HepG2 (cell line): Measurements from ENCODE around the gene FBLL1. TPM values are rescaled to one million over a fixed set of nuclear protein-coding genes. Genes with fewer than 3 reads are reported as not detected.

Experiments
- CCDC6 ChIP-seq: sonication (generic); formaldehyde crosslinking; IDR thresholded peaks from 2 replicates; pipeline ENCODE4 v1.8.1; 2022; ENCODE audit warnings: mild to moderate bottlenecking, missing genetic modification reagents, moderate library complexity
- GABPB1 ChIP-seq: IDR thresholded peaks from 2 replicates; pipeline ENCODE4 v1.6.1; 2016; ENCODE audit warnings: mild to moderate bottlenecking, missing genetic modification reagents, moderate library complexity, missing compliant biosample characterization
- GFI1 ChIP-seq: sonication (generic); formaldehyde crosslinking; IDR thresholded peaks from 2 replicates; pipeline ENCODE4 v1.5.0; 2020; ENCODE audit warnings: missing genetic modification reagents, mild to moderate bottlenecking, borderline replicate concordance
- GZF1 ChIP-seq: sonication (generic); formaldehyde crosslinking; IDR thresholded peaks from 2 replicates; pipeline ENCODE4 v1.5.1; 2020; ENCODE audit warnings: mild to moderate bottlenecking, missing genetic modification reagents
- HES4 ChIP-seq: sonication (generic); formaldehyde crosslinking; IDR thresholded peaks from 2 replicates; pipeline ENCODE4 v1.9.0; 2021; ENCODE audit warnings: mild to moderate bottlenecking, missing genetic modification reagents, borderline replicate concordance
- MEF2D ChIP-seq: sonication (generic); formaldehyde crosslinking; IDR thresholded peaks from 2 replicates; pipeline ENCODE4 v1.5.1; 2020; ENCODE audit warnings: mild to moderate bottlenecking, missing genetic modification reagents
- MEIS2 ChIP-seq: sonication (generic); formaldehyde crosslinking; IDR thresholded peaks from 2 replicates; pipeline ENCODE4 v1.9.0; 2021; ENCODE audit warnings: mild to moderate bottlenecking, missing genetic modification reagents
- SALL1 ChIP-seq: sonication (generic); formaldehyde crosslinking; IDR thresholded peaks from 2 replicates; pipeline ENCODE4 v1.8.0; 2022; ENCODE audit warnings: mild to moderate bottlenecking, missing genetic modification reagents
- SRY ChIP-seq: sonication (generic); formaldehyde crosslinking; IDR thresholded peaks from 2 replicates; pipeline ENCODE4 v1.8.0; 2022; ENCODE audit warnings: mild to moderate bottlenecking, missing genetic modification reagents
- TMF1 ChIP-seq: sonication (generic); formaldehyde crosslinking; IDR thresholded peaks from 2 replicates; pipeline ENCODE4 v1.8.1; 2022; ENCODE audit warnings: low read depth, missing genetic modification reagents
- TSC22D2 ChIP-seq: sonication (generic); formaldehyde crosslinking; IDR thresholded peaks from 2 replicates; pipeline ENCODE4 v1.5.1; 2020; ENCODE audit warnings: missing genetic modification reagents, mild to moderate bottlenecking, borderline replicate concordance
- ZNF335 ChIP-seq: sonication (generic); formaldehyde crosslinking; IDR thresholded peaks from 2 replicates; pipeline ENCODE4 v1.4.0; 2020; ENCODE audit warnings: missing genetic modification reagents
- ZNF337 ChIP-seq: sonication (generic); formaldehyde crosslinking; IDR thresholded peaks from 2 replicates; pipeline ENCODE4 v1.5.1; 2020; ENCODE audit warnings: missing genetic modification reagents, low read depth, mild to moderate bottlenecking, borderline replicate concordance
- ZNF432 ChIP-seq: sonication (generic); formaldehyde crosslinking; IDR thresholded peaks from 2 replicates; pipeline ENCODE4 v1.5.0; 2020; ENCODE audit warnings: missing genetic modification reagents, mild to moderate bottlenecking, borderline replicate concordance
- ZNF501 ChIP-seq: sonication (generic); formaldehyde crosslinking; IDR thresholded peaks from 2 replicates; pipeline ENCODE4 v1.5.1; 2020; ENCODE audit warnings: mild to moderate bottlenecking, moderate library complexity, missing genetic modification reagents
- ZNF616 ChIP-seq: sonication (generic); formaldehyde crosslinking; IDR thresholded peaks from 2 replicates; pipeline ENCODE4 v1.5.0; 2020; ENCODE audit warnings: low read depth, mild to moderate bottlenecking, missing genetic modification reagents
- ZNF790 ChIP-seq: sonication (generic); formaldehyde crosslinking; IDR thresholded peaks from 2 replicates; pipeline ENCODE4 v1.8.0; 2022; ENCODE audit warnings: missing genetic modification reagents, mild to moderate bottlenecking, borderline replicate concordance
- polyA plus RNA-seq, 8 experiments: library from polyadenylated mRNA; depleted of rRNA in 3 of 8; stranded (reverse) in 7 of 8; unstranded in 1 of 8; fragments of >200 nt; fragmentation: Illumina TruSeq in 4 of 8; extraction: Trizol in 4 of 8; gene quantifications; 2 replicates each; pipeline versions ENCODE4 v1.2.1 to v1.2.3, GENCODE V29; 2011 to 2016; ENCODE audit warnings: low read depth in 4 of 8, missing spikeins in 1 of 8, mixed read lengths in 1 of 8; ENCODE audit not compliant: insufficient read depth in 1 of 8
- total RNA-seq, 5 experiments: library from RNA; depleted of rRNA; stranded (reverse); fragments of >200 nt; fragmentation: Illumina TruSeq; extraction: Trizol; gene quantifications; 2 replicates each; pipeline ENCODE4 v1.2.3, GENCODE V29; 2016; ENCODE audit warnings: low read depth in 1 of 5
- TF ChIP-seq, protein P1 (sequence below): sonication (generic); formaldehyde crosslinking; IDR thresholded peaks from 2 replicates; pipeline ENCODE4 v1.5.1; 2020; ENCODE audit warnings: mild to moderate bottlenecking, missing genetic modification reagents, moderate library complexity
- TF ChIP-seq, protein P2 (sequence below): sonication (generic); formaldehyde crosslinking; IDR thresholded peaks from 2 replicates; pipeline ENCODE4 v1.8.0; 2023; ENCODE audit warnings: mild to moderate bottlenecking, missing genetic modification reagents
- TF ChIP-seq, protein P3 (sequence below): sonication (generic); formaldehyde crosslinking; IDR thresholded peaks from 2 replicates; pipeline ENCODE4 v1.4.0; 2020; ENCODE audit warnings: missing genetic modification reagents, borderline replicate concordance

The FBLL1 gene
- total and polyA plus RNA-seq, 2 of the 13 experiments (the other 11 are each of a cell fraction or from before 2014, with no cell fraction given), result 0.17 to 0.18 TPM

DNA sequence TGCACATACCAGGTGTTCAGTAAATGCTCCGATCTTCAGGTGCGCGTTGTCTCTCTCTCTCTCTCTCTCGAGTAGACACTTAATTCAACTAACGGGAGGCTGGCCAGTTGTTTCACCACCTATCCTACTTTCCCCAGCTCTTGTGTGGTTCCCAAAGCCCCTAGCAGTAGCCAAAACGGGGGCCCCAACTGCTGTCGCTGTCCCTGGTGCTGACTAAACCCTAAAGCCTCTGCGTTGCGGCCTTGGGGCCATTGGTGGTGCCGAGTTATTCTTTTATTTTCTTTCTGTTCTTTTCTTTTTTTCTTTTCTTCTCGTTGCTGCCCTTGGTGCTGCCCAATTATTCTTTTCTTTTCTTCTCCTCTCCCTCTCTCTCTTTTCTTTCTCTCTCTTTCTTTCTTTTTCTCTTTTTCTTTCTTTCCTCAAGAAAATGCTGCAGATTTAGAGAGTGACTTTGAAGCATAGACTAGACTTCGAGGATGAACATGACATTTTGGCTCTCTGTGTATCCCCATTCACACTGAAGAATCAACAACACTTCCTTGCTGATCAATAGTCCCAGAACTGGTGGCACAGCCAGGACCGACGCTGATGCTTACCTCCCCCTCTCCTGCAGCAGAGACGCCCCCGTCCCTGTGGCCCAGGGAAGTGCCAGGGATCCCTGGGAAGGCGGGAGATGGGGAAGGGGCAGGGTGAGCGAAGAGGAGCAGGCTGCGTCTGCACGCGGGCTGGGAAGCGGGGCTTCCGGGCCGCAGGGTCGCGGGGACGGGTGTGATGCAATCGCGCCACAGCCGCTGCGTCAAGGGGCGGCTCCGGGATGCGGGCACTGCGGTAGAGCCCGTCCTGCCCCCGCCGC lies at the start of gene FBLL1 (continued):
- TF ChIP-seq, protein P1, sequence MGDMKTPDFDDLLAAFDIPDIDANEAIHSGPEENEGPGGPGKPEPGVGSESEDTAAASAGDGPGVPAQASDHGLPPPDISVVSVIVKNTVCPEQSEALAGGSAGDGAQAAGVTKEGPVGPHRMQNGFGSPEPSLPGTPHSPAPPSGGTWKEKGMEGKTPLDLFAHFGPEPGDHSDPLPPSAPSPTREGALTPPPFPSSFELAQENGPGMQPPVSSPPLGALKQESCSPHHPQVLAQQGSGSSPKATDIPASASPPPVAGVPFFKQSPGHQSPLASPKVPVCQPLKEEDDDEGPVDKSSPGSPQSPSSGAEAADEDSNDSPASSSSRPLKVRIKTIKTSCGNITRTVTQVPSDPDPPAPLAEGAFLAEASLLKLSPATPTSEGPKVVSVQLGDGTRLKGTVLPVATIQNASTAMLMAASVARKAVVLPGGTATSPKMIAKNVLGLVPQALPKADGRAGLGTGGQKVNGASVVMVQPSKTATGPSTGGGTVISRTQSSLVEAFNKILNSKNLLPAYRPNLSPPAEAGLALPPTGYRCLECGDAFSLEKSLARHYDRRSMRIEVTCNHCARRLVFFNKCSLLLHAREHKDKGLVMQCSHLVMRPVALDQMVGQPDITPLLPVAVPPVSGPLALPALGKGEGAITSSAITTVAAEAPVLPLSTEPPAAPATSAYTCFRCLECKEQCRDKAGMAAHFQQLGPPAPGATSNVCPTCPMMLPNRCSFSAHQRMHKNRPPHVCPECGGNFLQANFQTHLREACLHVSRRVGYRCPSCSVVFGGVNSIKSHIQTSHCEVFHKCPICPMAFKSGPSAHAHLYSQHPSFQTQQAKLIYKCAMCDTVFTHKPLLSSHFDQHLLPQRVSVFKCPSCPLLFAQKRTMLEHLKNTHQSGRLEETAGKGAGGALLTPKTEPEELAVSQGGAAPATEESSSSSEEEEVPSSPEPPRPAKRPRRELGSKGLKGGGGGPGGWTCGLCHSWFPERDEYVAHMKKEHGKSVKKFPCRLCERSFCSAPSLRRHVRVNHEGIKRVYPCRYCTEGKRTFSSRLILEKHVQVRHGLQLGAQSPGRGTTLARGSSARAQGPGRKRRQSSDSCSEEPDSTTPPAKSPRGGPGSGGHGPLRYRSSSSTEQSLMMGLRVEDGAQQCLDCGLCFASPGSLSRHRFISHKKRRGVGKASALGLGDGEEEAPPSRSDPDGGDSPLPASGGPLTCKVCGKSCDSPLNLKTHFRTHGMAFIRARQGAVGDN (CRISPR knock-in tag), result peak; percentile 30; the same call in 1 of the 2 replicates
- TF ChIP-seq TMF1 (CRISPR knock-in tag), result 0 out of 2 replicates have a peak, but pooled peaks have one; percentile 61
- TF ChIP-seq, protein P2, sequence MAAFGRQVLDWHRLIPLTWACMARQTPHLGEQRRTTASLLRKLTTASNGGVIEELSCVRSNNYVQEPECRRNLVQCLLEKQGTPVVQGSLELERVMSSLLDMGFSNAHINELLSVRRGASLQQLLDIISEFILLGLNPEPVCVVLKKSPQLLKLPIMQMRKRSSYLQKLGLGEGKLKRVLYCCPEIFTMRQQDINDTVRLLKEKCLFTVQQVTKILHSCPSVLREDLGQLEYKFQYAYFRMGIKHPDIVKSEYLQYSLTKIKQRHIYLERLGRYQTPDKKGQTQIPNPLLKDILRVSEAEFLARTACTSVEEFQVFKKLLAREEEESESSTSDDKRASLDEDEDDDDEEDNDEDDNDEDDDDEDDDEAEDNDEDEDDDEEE (CRISPR knock-in tag), result 0 out of 2 replicates have a peak, but pooled peaks have one; percentile 28
- TF ChIP-seq MEF2D, result 0 out of 2 replicates have a peak, but pooled peaks have one; percentile 55
- TF ChIP-seq ZNF432 (CRISPR knock-in tag), result no peak
- 0 out of 2 replicates have a peak, but pooled peaks have one; percentile 37 for TF ChIP-seq ZNF790 (CRISPR knock-in tag)
- peak; percentile 57 for TF ChIP-seq GABPB1 (CRISPR knock-in tag)
- TF ChIP-seq, protein P3, sequence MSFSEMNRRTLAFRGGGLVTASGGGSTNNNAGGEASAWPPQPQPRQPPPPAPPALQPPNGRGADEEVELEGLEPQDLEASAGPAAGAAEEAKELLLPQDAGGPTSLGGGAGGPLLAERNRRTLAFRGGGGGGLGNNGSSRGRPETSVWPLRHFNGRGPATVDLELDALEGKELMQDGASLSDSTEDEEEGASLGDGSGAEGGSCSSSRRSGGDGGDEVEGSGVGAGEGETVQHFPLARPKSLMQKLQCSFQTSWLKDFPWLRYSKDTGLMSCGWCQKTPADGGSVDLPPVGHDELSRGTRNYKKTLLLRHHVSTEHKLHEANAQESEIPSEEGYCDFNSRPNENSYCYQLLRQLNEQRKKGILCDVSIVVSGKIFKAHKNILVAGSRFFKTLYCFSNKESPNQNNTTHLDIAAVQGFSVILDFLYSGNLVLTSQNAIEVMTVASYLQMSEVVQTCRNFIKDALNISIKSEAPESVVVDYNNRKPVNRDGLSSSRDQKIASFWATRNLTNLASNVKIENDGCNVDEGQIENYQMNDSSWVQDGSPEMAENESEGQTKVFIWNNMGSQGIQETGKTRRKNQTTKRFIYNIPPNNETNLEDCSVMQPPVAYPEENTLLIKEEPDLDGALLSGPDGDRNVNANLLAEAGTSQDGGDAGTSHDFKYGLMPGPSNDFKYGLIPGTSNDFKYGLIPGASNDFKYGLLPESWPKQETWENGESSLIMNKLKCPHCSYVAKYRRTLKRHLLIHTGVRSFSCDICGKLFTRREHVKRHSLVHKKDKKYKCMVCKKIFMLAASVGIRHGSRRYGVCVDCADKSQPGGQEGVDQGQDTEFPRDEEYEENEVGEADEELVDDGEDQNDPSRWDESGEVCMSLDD (CRISPR knock-in tag), result peak; percentile 42; the same call in 1 of the 2 replicates
- TF ChIP-seq TSC22D2 (CRISPR knock-in tag), result 0 out of 2 replicates have a peak, but pooled peaks have one; percentile 30
- TF ChIP-seq SRY, result peak; percentile 39; the same call in 1 of the 2 replicates
- TF ChIP-seq GZF1 (CRISPR knock-in tag), result no peak
- TF ChIP-seq CCDC6 (CRISPR knock-in tag), result 0 out of 2 replicates have a peak, but pooled peaks have one; percentile 27
- no peak for TF ChIP-seq ZNF337 (CRISPR knock-in tag)
- no peak for TF ChIP-seq ZNF616
- peak; percentile 79 for TF ChIP-seq SALL1 (CRISPR knock-in tag)
- 0 out of 2 replicates have a peak, but pooled peaks have one; percentile 35 for TF ChIP-seq ZNF335 (CRISPR knock-in tag)
- TF ChIP-seq GFI1 (CRISPR knock-in tag), result 0 out of 2 replicates have a peak, but pooled peaks have one; percentile 21
- peak; percentile 38; the same call in 1 of the 2 replicates for TF ChIP-seq HES4 (CRISPR knock-in tag)
- 0 out of 2 replicates have a peak, but pooled peaks have one; percentile 45 for TF ChIP-seq ZNF501 (CRISPR knock-in tag)
- TF ChIP-seq MEIS2 (CRISPR knock-in tag), result peak; percentile 70
